ENCODE measurements around the gene SLC44A4. TPM values are rescaled to one million over a fixed set of nuclear protein-coding genes. Genes with fewer than 3 reads are reported as not detected.
A peak's percentile ranks its signal among the peaks of the same experiment; 100 is the strongest.
"Not testable (repeated sequence)": the region's sequence is repeated elsewhere in the genome, so short reads cannot be mapped to it uniquely, and the experiment has no call there.

SLC44A4 gene
- total RNA-seq, 4 donors from 2014 or later, result 1.6 TPM; not detected in 3

- intact Hi-C loops (cut with DNase I; ENCODE audit: low total_unique reads), result loop anchor here (1.0 to 10.0 kb wide), 6 partner anchors 34 to 1215 kb away; partner anchors contain the start of genes ATP6V1G2, CSNK2B, DDX39B and LY6G5B
- DNase-seq (peak in 1 of 2 donors; percentile 64), ATAC-seq (no peak)
- no peaks in the 10 kb centered on the region for H3K27me3 ChIP-seq
- peak overlapping the region; percentile 67 to 78 (median 73) for H3K4me3 ChIP-seq
- peaks cover 26 to 32% of the 10 kb centered on the region in 2 donors for H3K4me1 ChIP-seq
- in situ Hi-C loops (cut with MboI; ENCODE audit: low sequenced_read_pairs in 4 of 4), result loop anchor here in 2 of 4 donors (10.0 kb wide), 3 partner anchors 55 to 155 kb away; partner anchors contain the start of genes VWA7 (in 2 of the 2) and LY6G5C (in 1 of the 2)
- H3K36me3 ChIP-seq, result no peaks in the 10 kb centered on the region
- H3K27ac ChIP-seq, result peak overlapping the region; percentile 87 to 97 (median 92)
- TF ChIP-seq POLR2A (IDR thresholded peaks at IDR 0.05), result no peak
- peak; percentile 35 to 73 (median 43) for TF ChIP-seq CTCF (IDR thresholded peaks at IDR 0.05 in 4 of 5, conservative IDR thresholded peaks at IDR 0.05 in 1 of 5)
- no peaks in the 10 kb centered on the region for H3K9me3 ChIP-seq
Measured at GRCh38 chr6:31829633-31830283, 49.0 kb downstream of the SLC44A4 start.

- Histone ChIP-seq H3K27me3 (no peaks in the 10 kb centered on the region), H3K9me3 (no peaks in the 10 kb centered on the region), H3K4me1 (peaks cover 37 to 39% of the 10 kb centered on the region in 2 donors), H3K27ac (peak within 1 kb of the TSS; percentile 97 to 98 (median 97)), H3K4me3 (peak within 1 kb of the TSS; percentile 73 to 92 (median 76)), H3K36me3 (no peaks in the 10 kb centered on the region)
- TF ChIP-seq POLR2A (IDR thresholded peaks at IDR 0.05) (peak; percentile 100), CTCF (IDR thresholded peaks at IDR 0.05 in 4 of 5, conservative IDR thresholded peaks at IDR 0.05 in 1 of 5) (peak in 2 of 5 experiments; percentile 16 to 17)
- in situ Hi-C loops (cut with MboI; ENCODE audit: low sequenced_read_pairs in 4 of 4), result no loop called here
- ATAC-seq (peak; percentile 79 to 80), DNase-seq (peak; percentile 100)
- intact Hi-C loops (cut with DNase I; ENCODE audit: low total_unique reads), result loop anchor here (1.0 to 10.0 kb wide), 2 partner anchors 124 to 1213 kb away; partner anchors contain the start of genes ABHD16A, MRPS18B and PPP1R10
Measured at GRCh38 chr6:31827286-31828079, 51.3 kb downstream of the SLC44A4 start, which contains the start of gene HSPA1B. Gene HSPA1B, plus strand, starts transcription at chr6:31827738. Its CDS starts 213 bp downstream, at chr6:31827951.

- in situ Hi-C loops (cut with MboI; ENCODE audit: low sequenced_read_pairs in 4 of 4) (no loop called here), intact Hi-C loops (cut with DNase I; ENCODE audit: low total_unique reads) (loop anchor here (1.0 to 10.0 kb wide), 2 partner anchors 124 to 1212 kb away; partner anchors contain the start of genes ABHD16A, MRPS18B and PPP1R10)
- ATAC-seq (peak; percentile 22 to 28), DNase-seq (peak; percentile 81 to 87)
- no peaks in the 10 kb centered on the region for H3K9me3 ChIP-seq
- H3K27ac ChIP-seq, result peak overlapping the region; percentile 97 to 98 (median 97)
- peak overlapping the region; percentile 48 to 76 (median 62) for H3K4me3 ChIP-seq
- H3K36me3 ChIP-seq, result no peaks in the 10 kb centered on the region
- H3K4me1 ChIP-seq, result peaks cover 37 to 39% of the 10 kb centered on the region in 2 donors
- no peaks in the 10 kb centered on the region for H3K27me3 ChIP-seq
- TF ChIP-seq POLR2A (IDR thresholded peaks at IDR 0.05) (no peak), CTCF (IDR thresholded peaks at IDR 0.05 in 4 of 5, conservative IDR thresholded peaks at IDR 0.05 in 1 of 5) (no peak)
Measured at GRCh38 chr6:31826793-31827285, 52.0 kb downstream of the SLC44A4 start.

- Histone ChIP-seq H3K9me3 (no peaks in the 10 kb centered on the region), H3K4me3 (no peak overlapping the region), H3K27me3 (no peaks in the 10 kb centered on the region), H3K4me1 (peaks cover 38% of the 10 kb centered on the region in 2 donors), H3K36me3 (no peaks in the 10 kb centered on the region), H3K27ac (peak overlapping the region; percentile 97 to 98 (median 97))
- intact Hi-C loops (cut with DNase I; ENCODE audit: low total_unique reads) (loop anchor here (10.0 kb wide), 1 partner anchor 1211 kb away; the partner anchor contains the start of genes MRPS18B and PPP1R10), in situ Hi-C loops (cut with MboI; ENCODE audit: low sequenced_read_pairs in 4 of 4) (no loop called here)
- no peak for DNase-seq
- TF ChIP-seq POLR2A (IDR thresholded peaks at IDR 0.05) (no peak), CTCF (IDR thresholded peaks at IDR 0.05 in 4 of 5, conservative IDR thresholded peaks at IDR 0.05 in 1 of 5) (no peak)
- ATAC-seq, result no peak
Measured at GRCh38 chr6:31825553-31825952, 53.2 kb downstream of the SLC44A4 start.

- not testable (repeated sequence) for ATAC-seq, DNase-seq, H3K4me3 ChIP-seq, H3K9me3 ChIP-seq, H3K27me3 ChIP-seq, H3K36me3 ChIP-seq
- Histone ChIP-seq H3K27ac (peak overlapping the region; percentile 97 to 98 (median 97)), H3K4me1 (peaks cover 55 to 56% of the 10 kb centered on the region in 2 donors)
- intact Hi-C loops (cut with DNase I; ENCODE audit: low total_unique reads) (loop anchor here (5.0 to 10.0 kb wide), 2 partner anchors 1149 to 1209 kb away; partner anchors contain the start of genes MRPS18B and PPP1R10), in situ Hi-C loops (cut with MboI; ENCODE audit: low sequenced_read_pairs in 4 of 4) (loop anchor here in 1 of 4 donors (25.0 kb wide), 1 partner anchor 364 kb away; the partner anchor contains the start of genes AGER, AGPAT1, GPSM3 and PBX2)
Measured at GRCh38 chr6:31823592-31824196, 55.1 kb downstream of the SLC44A4 start.
